Renal cortex interstitium (tissue), 11 donors: ENCODE measurements around the gene RBFOX1. TPM values are rescaled to one million over a fixed set of nuclear protein-coding genes. Genes with fewer than 3 reads are reported as not detected.

Source experiments
- DNase-seq, 11 donors: peaks; one replicate each; pipeline ENCODE4 v3.0.0-alpha.2; 2013; ENCODE audit warnings: low read depth in 9 of 11, low spot score in 4 of 11; ENCODE audit errors: extremely low read depth in 1 of 11
- polyA plus RNA-seq, 3 donors: library from polyadenylated mRNA; unstranded; fragments of 120-200 nt; gene quantifications; one replicate each; pipeline ENCODE4 v1.2.1, GENCODE V29; 2013; ENCODE audit not compliant: insufficient read length in 3 of 3

RBFOX1 gene
- polyA plus RNA-seq, 3 donors = 2.7 to 4.3 (median 3.0) TPM

DNA sequence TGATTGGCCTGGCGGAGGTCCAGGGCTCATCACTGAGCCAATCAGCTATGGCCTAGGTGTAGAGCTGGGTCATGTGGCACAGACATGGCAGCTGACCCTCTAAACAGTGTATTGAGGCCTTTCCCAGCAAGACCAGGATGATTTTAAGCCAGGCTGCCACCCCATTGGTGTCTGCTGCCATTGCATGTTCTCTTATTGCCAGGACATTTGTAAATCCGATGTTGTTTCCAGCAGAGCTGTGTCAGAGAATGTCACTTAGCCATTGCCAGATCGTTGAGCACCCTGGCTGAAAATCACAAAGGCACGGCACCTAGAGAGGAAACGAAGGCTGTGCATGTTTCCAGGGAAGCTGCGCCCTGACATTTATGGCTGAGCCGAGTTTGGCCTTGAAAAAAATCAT, 33.4 kb downstream of the RBFOX1 start:
- DNase-seq = no peak

DNA sequence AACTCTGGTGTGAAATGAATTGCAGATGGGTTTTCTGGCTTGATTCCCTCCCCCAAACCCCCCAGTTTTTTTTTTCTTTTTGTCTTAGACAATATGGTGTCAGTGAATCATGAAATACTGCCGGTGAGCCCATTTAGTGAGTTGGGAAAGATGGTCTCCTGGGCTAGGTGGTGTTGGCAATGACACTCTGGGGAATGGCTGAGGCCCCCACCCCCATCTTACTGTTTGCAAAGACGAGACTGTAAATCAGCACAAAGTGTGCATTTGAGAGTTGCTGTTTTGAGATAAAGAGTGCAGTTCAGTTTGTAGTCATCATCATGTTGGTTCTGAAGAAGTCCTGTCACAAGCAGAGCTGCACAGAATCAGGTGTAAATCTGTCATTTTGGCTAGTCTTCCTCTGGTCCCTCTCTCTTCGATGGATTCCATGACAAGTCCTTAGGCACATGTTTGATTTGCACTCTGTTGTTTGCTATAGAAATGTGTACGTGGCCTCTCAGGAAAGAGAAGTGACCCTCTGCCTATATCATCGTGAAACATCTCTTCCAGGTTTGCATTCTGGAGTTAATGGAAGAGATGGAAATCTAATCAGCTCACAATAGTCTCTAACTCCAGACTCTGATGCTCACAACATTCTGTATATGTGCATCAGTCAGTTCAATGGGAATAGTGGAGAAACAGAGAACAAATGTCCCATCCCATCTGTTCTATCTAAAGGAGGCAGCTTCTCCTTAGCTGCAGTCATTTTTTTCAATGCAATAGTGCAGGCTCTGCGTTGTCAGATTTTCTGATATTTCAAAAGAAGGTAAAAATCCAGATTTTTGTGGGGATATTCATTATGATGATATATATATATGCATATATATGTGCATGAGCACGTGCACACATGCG, 34.6 kb downstream of the RBFOX1 start:
- no peak for DNase-seq

DNA sequence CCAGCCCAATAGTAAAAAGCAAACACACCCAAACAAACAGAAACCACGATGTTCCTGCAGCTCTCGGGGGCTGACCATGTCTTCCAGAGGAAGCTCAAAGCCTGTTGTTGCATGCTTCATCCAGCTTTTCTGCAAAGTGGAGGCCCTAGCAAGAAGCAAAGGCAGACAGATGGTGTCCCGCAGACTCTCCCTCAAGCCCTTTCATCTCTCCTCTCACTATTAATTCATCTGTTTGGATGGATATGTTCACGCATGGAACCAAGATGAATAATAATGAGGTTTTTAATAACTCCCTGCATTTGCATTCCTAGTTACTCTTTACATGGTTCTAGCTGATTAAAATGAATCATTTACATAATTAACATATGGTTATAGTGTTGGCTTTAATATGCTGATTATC, 36.6 kb downstream of the RBFOX1 start:
- no peak for DNase-seq

DNA sequence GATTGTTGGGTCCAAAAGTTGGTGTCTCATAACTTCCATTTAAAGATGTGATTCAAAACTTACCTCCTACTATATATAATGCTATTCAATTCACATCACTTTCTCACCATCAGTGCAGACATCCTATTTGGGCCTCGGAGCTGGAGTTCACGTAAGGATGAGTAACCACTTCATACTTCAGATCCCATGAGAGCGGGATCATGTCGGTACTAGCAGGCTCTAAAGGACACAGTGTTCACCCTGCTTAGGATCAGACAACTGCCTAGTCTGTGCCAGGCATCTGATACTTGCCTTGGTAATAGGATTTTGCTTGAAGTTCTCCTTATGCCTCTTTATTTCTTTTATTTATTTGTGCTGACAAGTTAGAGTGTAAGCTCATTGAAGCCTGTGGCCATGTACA, 39.5 kb downstream of the RBFOX1 start:
- no peak for DNase-seq

DNA sequence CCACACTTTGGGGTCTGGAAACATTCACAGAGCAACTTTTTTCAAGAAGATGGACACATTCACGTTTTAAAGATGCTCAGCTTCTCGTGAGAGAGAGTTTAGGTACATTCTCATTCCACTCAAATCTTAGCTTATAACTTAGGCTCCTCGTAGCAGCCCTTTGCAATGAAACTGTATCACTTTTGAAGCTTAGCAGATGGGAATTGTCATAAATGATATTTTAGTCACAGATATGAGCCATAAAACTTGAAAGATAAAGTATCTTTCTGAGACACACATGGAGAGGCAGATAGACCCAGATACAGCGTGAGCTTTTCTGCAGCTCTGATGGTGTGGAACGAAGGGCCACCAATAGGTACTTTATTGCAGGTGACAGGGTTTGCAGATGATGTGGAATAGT, 41.1 kb downstream of the RBFOX1 start:
- DNase-seq = no peak

- no peak for DNase-seq
These were observed 42.0 kb downstream of the RBFOX1 start for GRCh38 chr16:7374614-7375174.

- no peak for DNase-seq
These were observed 43.6 kb downstream of the RBFOX1 start for GRCh38 chr16:7376227-7376626.

- no peak for DNase-seq
These were observed 44.6 kb downstream of the RBFOX1 start for GRCh38 chr16:7377231-7377630.

GRCh38 chr16:7378024-7378695, 45.5 kb downstream of the RBFOX1 start:
- DNase-seq = no peak

GRCh38 chr16:7380441-7380840, 47.8 kb downstream of the RBFOX1 start:
- no peak for DNase-seq

DNA sequence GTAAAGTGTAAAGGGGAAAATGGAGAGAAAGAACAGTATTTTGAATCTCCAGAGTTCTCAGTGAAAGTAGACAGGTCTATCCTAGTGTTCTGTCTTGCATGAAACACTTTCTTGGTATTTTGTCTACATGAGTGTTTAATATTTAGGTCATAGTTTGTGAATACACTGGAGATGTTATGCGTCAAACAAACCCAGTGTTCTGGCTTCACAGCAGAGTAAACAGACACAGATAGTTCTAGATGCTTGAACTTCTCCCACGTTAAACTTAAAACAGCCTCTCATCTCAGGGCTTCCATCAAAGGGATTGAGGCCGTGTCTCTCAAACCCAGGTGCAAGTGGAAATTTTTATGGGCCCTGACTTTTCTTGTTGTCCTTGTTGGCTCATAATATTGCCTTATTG, 48.3 kb downstream of the RBFOX1 start:
- no peak for DNase-seq

GRCh38 chr16:7381671-7382070, 49.0 kb downstream of the RBFOX1 start:
- DNase-seq = no peak

GRCh38 chr16:7382521-7382920, 49.9 kb downstream of the RBFOX1 start:
- no peak for DNase-seq

DNA sequence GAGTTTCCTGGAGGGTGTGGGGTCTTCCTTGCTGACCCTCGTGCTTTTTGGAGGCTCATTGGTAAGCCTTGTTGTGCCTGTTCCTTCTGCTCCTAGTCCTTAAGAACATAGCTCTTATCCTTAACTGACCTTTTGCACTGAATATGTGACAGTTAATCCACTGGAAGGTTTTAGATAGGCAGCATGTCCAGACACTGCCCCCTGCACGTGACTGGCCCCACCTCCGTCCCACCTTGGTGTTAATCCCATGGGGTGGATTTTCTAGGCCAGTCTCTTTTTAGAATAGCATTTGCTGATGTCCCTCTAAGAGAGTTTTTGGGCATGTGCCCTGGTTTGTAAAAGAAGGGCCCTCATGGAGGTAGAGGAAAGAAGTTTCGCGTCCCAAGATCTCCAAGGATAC, 58.3 kb downstream of the RBFOX1 start:
- DNase-seq = no peak

DNA sequence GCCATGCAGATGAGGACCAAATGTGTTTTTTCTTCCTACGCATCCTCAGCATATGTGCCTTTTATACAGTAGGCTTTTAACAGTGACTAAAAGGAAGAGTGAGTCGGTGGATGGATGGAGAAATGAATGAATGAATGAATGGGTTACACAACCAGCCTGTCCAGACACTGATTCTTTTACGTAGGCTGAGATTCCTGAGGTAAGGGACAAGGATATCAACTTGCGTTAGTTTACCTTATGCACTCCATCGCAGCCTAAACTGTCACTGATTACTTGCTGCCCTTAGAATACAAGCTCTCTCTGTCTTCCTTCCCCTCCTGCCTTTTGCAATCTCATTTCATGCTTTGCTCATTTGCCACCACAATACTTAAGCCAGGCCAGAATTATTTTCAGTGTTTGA, 59.0 kb downstream of the RBFOX1 start:
- DNase-seq = no peak

DNA sequence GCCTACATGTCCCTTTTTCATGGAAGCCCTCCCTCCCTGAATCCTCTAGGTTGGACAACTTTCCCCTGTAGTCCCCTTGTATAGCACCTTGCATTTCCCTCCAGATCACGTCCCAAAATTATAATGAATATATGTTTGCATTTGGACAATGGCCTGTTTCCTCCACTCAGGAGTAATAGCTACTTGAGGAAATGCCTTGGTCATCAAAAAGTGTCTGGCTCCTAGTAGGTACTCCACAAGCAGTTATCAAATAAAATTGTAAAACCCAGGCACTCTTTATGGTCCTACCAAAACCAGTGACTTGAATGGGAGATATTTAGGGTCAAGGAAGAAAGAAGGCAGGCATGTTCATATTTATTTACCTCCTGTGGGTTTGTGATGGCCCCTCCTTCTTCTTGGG, 59.6 kb downstream of the RBFOX1 start:
- no peak for DNase-seq

DNA sequence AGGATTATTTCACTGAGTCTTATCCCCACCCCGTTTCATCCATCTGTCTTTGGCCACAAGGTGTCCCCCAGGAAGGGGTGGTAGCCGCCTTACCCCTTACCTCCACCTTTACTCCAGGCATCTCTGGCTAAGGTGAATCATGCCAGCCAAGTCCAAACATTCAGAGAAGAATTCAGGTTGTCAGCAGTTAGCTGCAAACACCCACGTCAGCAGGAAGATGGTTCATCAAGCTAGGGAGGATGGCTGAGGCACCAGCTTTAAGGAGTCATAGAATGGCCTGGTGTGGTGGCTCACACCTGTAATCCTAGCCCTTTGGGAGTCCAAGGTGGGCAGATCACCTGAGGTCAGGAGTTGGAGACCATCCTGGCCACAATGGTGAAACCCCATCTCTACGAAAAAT, 61.0 kb downstream of the RBFOX1 start:
- no peak for DNase-seq

GRCh38 chr16:7394720-7395336, 62.2 kb downstream of the RBFOX1 start:
- DNase-seq = no peak

DNA sequence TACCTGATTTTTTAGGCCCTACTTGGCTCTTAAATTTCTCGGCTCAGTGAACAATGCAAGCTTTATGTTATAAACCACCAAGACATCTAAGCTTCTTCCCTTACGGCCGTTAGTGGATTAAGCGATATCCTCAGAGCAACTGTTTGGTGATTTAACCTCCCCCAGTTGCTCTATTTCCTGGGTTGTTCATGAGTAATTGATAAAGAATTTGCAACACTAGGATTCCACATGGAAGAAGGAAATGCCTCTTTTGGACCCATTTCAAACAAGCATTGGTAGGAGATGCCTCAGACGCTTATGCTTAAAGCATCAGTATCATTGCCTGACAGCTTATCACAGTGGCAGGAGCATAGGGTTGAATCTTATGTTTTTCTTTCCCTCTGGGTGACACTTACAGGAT, 65.3 kb downstream of the RBFOX1 start:
- no peak for DNase-seq

- DNase-seq = no peak
These were observed 65.9 kb downstream of the RBFOX1 start for GRCh38 chr16:7398536-7398935.
